Measurements from ENCODE around the gene NOTCH4.

DNA sequence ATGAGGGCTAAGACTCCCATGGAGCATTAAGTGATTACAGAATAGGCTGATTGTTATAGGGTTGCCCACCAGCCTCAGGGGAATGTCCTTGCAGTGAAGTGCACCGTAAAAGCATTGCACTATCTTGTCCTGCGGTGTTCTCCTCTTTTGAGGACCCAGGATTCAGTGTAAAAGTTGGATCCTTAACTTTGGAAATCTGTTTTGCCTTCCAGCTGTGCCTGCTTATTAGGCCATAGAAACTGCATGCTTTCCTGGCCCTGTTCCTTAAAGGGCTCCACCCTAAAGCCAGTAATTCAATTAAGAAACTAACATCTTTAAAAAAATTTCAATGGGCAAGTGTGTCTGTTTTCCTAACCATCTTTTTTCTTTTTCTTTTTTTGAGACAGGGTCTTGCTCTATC, 25.4 kb upstream of the NOTCH4 start:
- TF ChIP-seq EZH2 (IDR thresholded peaks at IDR 0.05; ENCODE audit: low read depth, unreplicated experiment) (no peak), EZH2phosphoT487 (IDR thresholded peaks at IDR 0.05; ENCODE audit: unreplicated experiment) (no peak), STAT1 (IDR thresholded peaks at IDR 0.05; ENCODE audit: unreplicated experiment) (no peak), JUNB (IDR thresholded peaks at IDR 0.05; ENCODE audit: unreplicated experiment) (no peak), POLR2AphosphoS5 (IDR thresholded peaks at IDR 0.05; ENCODE audit: low read depth) (no peak), CREB1 (CRISPR knock-in tag; IDR thresholded peaks at IDR 0.05; ENCODE audit: low read depth) (no peak), ZNF331 (CRISPR knock-in tag; IDR thresholded peaks at IDR 0.05; ENCODE audit: low read depth) (no peak)
- TF ChIP-seq, protein P1, sequence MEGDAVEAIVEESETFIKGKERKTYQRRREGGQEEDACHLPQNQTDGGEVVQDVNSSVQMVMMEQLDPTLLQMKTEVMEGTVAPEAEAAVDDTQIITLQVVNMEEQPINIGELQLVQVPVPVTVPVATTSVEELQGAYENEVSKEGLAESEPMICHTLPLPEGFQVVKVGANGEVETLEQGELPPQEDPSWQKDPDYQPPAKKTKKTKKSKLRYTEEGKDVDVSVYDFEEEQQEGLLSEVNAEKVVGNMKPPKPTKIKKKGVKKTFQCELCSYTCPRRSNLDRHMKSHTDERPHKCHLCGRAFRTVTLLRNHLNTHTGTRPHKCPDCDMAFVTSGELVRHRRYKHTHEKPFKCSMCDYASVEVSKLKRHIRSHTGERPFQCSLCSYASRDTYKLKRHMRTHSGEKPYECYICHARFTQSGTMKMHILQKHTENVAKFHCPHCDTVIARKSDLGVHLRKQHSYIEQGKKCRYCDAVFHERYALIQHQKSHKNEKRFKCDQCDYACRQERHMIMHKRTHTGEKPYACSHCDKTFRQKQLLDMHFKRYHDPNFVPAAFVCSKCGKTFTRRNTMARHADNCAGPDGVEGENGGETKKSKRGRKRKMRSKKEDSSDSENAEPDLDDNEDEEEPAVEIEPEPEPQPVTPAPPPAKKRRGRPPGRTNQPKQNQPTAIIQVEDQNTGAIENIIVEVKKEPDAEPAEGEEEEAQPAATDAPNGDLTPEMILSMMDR (conservative IDR thresholded peaks at IDR 0.05; ENCODE audit: low read depth in 2 of 2): no peak
- TF ChIP-seq, protein P2, sequence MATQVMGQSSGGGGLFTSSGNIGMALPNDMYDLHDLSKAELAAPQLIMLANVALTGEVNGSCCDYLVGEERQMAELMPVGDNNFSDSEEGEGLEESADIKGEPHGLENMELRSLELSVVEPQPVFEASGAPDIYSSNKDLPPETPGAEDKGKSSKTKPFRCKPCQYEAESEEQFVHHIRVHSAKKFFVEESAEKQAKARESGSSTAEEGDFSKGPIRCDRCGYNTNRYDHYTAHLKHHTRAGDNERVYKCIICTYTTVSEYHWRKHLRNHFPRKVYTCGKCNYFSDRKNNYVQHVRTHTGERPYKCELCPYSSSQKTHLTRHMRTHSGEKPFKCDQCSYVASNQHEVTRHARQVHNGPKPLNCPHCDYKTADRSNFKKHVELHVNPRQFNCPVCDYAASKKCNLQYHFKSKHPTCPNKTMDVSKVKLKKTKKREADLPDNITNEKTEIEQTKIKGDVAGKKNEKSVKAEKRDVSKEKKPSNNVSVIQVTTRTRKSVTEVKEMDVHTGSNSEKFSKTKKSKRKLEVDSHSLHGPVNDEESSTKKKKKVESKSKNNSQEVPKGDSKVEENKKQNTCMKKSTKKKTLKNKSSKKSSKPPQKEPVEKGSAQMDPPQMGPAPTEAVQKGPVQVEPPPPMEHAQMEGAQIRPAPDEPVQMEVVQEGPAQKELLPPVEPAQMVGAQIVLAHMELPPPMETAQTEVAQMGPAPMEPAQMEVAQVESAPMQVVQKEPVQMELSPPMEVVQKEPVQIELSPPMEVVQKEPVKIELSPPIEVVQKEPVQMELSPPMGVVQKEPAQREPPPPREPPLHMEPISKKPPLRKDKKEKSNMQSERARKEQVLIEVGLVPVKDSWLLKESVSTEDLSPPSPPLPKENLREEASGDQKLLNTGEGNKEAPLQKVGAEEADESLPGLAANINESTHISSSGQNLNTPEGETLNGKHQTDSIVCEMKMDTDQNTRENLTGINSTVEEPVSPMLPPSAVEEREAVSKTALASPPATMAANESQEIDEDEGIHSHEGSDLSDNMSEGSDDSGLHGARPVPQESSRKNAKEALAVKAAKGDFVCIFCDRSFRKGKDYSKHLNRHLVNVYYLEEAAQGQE (IDR thresholded peaks at IDR 0.05; ENCODE audit: unreplicated experiment): no peak
- TF ChIP-seq, protein P3, sequence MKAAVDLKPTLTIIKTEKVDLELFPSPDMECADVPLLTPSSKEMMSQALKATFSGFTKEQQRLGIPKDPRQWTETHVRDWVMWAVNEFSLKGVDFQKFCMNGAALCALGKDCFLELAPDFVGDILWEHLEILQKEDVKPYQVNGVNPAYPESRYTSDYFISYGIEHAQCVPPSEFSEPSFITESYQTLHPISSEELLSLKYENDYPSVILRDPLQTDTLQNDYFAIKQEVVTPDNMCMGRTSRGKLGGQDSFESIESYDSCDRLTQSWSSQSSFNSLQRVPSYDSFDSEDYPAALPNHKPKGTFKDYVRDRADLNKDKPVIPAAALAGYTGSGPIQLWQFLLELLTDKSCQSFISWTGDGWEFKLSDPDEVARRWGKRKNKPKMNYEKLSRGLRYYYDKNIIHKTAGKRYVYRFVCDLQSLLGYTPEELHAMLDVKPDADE (IDR thresholded peaks at IDR 0.05): no peak

All from GM23338 (cell line).